HG02678 (cell line): ENCODE data around the gene TMEM72.

Experiments
- ATAC-seq: cut with Tn5 transposase; IDR thresholded peaks from one replicate; pipeline ENCODE4 v1.9.1; 2021; ENCODE audit warnings: mild to moderate bottlenecking, moderate library complexity; ENCODE audit not compliant: unreplicated experiment

TMEM72 gene

DNA sequence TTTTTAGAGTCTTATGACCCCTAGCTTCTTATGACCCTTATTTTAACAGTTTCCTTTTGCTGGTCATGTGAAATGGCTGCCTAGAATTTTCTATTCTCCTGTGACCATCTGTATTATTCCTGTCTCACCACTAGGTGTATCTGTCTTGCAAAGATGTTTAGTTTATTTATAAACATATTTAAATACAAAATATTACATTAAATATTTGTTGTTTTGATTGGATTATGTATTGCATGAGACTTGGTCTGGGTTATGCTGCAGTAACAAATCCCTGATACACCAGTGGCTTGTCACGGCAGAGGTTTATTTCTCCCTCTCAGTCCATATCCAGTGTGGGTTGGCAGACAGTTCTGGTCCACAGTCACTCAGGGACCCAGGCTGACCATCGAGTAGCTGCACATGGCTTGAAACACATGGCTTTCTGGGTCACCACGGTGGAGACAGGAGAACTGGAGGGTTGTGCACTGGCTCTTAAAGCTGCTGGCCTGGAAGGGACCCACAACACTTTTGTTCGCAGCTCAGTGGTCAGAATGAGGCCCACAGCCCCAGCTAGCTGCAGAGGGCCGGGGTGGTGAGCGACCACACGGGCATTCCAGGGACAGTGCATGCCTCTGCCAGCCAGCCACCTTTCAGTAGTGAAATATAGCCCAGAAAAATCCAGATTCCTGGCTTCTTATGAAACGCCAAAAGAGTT lies 55.8 kb downstream of the TMEM72 start:
- no peak for ATAC-seq

GRCh38 chr10:44967616-44968015 lies 56.5 kb downstream of the TMEM72 start:
- ATAC-seq, result no peak

DNA sequence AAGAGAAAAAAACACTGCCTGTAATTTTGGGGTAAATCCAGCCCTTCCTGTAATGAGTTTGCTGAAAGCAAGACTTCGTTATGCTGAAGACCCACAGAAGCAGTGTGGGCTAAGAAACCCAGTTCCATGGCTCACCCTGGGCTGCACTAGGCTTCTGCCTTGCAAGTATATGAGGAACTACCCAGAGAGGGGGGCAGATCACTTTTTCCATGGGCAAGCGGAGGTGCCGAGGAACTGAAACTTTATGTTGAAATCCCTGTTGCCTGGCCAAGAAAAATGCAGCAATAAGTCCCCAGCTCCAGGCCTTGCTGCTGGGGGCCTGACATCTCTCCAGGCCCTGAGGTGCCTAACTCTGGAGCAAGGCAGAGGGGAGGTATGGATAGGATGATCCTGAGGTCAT lies 57.0 kb downstream of the TMEM72 start:
- ATAC-seq, result no peak

- ATAC-seq, result no peak
Measured at GRCh38 chr10:44968500-44969400, 57.6 kb downstream of the TMEM72 start.

GRCh38 chr10:44969854-44970253 lies 58.7 kb downstream of the TMEM72 start:
- no peak for ATAC-seq

DNA sequence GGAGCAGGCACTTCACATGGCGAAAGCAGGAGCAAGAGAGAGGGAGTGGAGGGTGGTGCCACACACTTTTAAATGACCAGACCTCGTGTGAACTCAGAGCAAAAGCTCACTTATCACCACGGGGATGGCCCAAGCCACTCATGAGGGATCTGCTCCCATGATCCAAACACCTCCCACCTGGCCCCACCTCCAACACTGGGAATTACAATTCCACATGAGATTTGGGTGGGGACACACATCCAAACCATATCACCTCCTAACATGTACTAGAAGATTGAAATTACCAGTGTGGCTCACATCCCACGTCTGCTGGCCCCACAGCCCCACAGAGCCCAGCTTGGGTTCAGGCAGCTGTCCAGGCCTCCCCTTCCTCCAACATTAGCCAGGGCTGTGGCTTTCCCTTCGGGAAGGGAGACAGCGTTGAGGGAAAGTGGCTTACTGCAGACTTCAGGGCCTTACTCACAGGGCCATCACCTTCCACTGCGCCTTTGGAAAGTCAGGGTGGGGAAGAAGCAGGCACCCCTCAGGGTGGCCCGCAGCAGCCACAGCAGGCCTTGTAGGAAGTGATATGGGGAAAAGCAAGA lies 59.8 kb downstream of the TMEM72 start:
- ATAC-seq, result no peak

GRCh38 chr10:44971434-44971833 lies 60.3 kb downstream of the TMEM72 start:
- no peak for ATAC-seq

DNA sequence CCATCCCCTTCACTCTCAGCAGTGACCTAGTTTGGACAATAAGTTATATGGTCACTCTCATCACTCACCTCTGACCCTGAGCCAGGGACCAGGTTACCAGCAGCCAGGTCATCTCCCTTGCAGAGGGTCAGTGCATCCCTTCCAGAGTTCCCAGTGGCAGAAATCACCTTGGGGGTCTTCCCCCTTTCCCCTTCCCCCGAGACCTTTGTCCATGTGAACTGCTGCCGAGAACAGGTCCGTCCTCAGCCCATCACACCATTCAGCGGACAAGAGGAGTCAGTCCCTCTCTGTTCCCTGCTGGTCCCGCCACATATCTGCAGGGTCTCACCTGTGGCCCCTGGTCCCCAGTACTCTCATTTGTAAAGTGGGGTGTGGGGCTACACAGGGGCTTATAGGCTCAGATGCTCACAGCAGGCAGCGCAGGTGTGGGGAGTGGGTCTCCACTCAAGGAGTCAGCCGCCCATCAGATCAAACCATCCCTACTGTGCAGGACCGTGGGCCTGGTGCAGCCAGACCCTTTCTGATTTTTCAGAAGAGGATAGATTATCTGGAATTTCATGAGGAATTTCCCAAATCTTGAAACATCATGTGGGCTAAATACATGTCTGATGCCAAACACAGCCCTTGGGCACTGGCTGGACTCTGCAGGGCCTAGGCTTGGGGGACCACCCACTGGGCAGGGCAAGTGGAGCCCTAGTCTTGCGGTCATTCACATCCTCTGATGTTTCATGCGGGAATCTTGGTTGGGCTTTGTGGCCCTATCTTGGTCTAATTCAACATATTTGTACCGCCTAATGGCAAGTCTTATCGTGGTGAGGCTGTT lies 61.0 kb downstream of the TMEM72 start:
- ATAC-seq, result no peak

GRCh38 chr10:44972874-44973306 lies 61.8 kb downstream of the TMEM72 start:
- ATAC-seq, result no peak

DNA sequence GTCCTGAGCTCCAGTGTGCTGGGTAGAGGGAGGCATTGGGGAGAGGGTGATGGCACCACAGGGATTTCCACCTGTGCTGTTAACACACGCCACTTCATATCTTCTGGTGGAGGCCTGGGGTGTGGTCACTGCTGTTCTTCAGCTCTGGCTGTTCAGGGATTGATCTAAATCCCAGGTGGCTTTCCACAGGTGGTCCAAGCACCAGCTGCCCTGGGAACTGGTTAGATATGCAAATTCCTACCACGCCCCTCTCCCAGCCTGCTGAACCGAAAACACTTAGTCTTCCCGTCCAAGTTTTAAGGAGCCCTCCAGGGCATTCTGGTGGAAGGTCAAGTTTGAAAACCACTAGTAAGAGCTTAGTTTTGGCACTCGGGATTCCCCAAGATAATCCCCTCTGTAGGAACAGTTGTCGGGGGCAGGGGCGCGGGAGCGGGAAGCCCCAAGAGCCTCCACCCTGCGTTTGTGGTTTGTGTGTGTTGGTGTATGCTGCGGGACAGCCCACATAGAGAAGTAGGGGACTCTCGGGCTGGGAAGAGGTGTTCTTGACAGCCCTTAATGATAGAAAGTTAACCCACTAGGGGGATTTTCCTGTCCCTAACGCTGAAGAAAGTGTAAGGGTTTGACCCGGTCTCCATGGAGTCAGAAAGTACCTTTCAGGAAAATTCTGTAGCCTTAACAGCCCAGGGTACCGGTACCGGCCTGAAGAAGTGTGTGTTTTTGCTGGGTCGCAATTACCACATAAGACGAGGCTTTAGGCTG lies 62.4 kb downstream of the TMEM72 start:
- peak; percentile 34 for ATAC-seq

GRCh38 chr10:44974082-44974627 lies 63.0 kb downstream of the TMEM72 start:
- no peak for ATAC-seq

DNA sequence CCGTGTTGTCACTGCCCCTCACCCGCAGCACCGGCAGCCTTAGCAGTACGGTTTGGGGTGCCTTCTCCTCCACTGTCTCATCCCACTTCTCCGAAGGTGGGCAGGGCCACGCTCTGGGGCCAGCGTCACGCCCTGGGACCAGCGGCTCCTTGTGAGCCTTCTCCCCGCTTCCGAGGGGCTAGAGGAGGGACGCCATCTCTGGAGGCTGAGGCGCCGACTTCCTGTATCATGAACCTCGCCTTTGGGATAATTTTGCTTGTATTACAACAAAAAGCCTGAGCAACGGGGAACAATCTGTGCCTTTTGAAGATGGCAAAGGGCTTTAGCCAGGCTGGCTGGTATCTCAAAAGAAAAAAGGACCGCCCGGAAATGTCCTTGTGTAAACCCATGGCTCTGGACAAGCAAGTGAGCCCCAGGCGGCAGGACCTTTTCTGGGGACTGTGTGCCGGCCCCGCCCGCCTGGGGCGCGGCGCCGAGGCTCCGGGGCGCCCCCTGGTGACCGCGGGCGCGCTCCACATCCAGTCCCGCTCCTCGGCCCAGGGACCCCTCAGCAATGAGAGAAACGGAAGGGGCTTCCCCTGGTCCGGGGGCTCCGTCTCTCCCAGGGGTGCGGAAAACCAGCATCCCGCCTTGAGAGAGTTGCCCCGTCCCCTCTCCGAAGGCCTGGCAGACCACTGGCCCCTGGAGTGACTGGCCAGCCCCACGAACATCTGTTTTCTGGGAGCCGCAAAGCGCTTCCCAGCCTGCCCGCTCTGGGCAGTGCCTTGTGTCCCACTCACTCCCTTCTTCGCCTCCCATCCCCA lies 63.7 kb downstream of the TMEM72 start:
- ATAC-seq, result peak; percentile 69

DNA sequence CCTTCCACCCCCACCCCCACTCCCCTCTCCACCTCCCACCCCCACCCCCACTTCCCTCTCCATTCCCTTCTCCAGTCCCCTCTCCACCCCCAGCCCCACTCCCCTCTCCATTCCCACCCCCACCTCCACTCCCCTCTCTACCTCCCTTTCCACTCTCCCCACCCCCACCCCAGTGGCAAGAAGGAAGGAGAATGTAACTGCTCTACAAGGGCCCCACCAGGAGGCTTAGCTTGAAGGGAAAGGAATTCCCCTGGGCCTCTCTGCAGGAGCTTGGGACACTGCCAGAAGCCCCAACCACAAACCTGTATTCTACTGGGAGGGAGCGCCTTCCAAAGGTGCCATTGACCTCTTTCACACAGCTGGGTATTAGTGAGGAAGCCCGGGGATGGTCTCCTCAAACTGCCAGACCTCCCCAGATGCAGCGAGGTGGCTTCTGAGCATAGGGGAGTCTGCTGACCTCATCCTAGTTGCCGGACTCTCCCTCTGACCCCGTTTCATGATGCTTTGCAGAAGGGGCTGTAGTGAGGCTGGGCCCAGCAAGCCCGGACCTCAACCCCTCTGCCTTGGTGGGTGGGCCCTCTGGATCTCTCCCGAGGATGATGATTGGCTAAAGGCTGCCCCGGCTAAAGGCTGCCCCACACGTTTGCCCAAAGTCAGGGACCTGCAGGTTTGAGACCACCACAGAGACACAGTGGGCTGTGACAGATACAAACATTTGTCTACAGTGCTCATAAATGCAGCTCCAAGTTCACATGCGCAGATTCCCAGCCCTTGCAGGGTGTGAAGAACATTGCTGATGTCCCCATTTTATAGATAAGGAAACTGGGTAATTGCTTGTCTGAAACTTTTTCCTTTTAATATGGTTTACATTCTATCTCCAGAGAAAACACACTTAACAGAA lies 64.5 kb downstream of the TMEM72 start:
- no peak for ATAC-seq

DNA sequence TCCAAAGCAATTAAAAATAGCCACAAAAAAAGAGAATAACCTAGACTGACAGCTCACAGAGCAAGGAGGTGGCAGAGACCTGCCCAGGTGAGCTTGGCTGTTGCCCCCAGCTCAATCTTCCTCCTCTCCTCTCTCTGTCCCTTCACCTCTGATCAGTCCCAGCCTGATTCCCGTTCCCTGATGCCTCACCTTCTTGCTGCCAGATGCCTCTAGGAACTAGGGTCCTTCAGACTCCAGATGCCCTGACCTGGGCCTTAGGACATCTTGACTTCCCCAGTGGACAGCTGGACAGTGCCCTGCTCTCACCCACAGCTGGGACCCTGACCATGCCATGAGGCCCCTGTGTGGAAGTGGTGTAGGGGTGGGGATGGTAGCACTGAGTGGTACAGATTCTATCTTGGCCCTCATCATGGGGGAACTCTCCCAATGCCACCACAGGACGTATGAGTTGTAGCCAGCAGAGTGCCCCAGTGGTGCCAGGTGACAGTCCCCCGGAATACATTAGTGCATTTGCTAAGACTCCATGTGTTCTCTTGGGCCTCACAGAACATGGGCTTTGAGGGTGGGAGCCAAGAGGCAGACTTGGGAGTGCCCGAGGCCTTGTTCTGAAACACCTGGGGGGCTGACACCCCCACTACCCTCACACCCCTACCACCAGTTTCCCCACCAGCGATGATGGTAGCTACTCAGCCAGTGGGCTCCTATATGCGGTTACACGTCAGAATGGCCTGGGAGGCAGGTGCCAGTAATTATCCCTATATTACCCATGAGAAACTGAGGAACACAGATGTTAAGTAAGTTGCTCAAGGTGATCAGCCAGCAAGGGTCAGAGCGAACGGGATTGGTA lies 65.4 kb downstream of the TMEM72 start:
- ATAC-seq, result no peak

DNA sequence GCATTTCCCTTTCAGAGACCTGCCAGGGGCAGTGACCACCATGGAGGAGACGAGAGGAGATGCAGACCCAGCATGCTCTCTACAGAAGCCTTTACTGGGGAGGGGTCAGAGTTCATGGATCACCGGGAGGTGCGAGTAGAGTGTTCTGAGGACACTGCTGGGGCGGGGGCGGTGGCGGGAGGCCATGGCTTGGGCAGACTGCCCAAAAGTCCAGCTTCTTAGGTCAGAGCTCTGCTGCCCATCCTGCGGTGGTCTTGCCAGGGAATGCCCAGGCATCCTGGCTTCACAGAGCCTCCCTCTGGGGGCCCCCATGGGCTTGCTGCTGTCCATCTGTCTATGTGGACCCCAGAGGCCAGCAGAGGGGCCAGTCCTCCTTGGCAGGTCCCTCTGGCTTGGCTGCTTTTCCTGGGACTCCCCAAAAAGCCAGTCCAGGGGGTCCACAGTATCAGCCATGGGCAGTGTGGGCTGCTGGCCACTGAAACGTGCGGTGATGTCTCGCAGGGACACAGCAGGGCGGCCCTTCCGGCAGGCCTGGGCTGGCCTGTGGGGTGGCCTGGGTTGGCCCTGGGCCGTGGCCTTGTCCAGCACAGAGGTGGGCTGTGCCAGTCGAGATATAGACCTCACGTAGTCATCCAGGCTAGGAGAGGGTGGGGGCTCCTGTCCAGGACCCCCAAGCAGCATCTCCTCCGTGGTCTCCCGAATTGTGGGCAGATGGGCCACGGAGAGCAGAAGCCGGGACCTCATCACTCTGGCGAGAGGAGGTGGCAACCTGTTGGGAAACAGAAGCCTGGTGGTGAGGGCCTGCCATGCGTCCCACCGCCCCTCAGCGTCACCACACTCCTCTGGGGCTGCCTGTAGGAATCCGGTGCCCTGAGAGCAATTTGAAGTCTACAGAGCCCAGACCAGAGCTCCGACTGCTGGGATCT lies 66.4 kb downstream of the TMEM72 start:
- no peak for ATAC-seq

- ATAC-seq, result no peak
Measured at GRCh38 chr10:44978213-44978569, 67.1 kb downstream of the TMEM72 start.
